Activated T-helper 1 cell treated with anti-CD3 and anti-CD28 coated beads, Interleukin-12 subunit alpha, Interleukin-12 subunit beta, Interleukin-2, Interleukin-4 antibody, amounts not matched to agents 30 ng/mL and 10 ng/mL and 1 ng/mL, durations not matched to agents 14 hours and 24 hours and 36 hours (primary cell): ENCODE measurements around the gene CSE1L. TPM values are rescaled to one million over a fixed set of nuclear protein-coding genes. Genes with fewer than 3 reads are reported as not detected.

Source experiments
- total RNA-seq: library from RNA; stranded (reverse); gene quantifications from 2 replicates; pipeline ENCODE4 v1.2.3, GENCODE V29; 2022

The CSE1L gene
- total RNA-seq, 1 donor from 2014 or later, result 112 TPM

Other genes starting within 250 kb of the CSE1L start
- 68.2 and 69.4 TPM in 2 replicates for gene PREX1, start 218.3 kb upstream of the CSE1L start, total RNA-seq
- gene ARFGEF2, start 124.6 kb upstream of the CSE1L start, total RNA-seq, result 28.3 and 30.1 TPM in 2 replicates
- gene STAU1, start 142.0 kb downstream of the CSE1L start, total RNA-seq, result 70.7 and 71.1 TPM in 2 replicates
- 53.1 and 57.4 TPM in 2 replicates for gene DDX27, start 173.1 kb downstream of the CSE1L start, total RNA-seq
- gene ZNFX1, start 231.7 kb downstream of the CSE1L start, total RNA-seq, result 68.9 and 70.4 TPM in 2 replicates